AG09309 (cell line): ENCODE results near the gene GJB2.

ENCODE experiments used
- DNase-seq: peaks from one replicate; pipeline ENCODE4 v3.0.0-alpha.2; 2010; ENCODE audit warnings: low read depth
- H3K4me3 ChIP-seq: 2 replicates; pipeline ENCODE4 v1.5.1; 2011; ENCODE audit warnings: mild to moderate bottlenecking, low read depth, low read length, moderate library complexity; ENCODE audit not compliant: control insufficient read depth
- TF ChIP-seq, protein P1 (sequence below): IDR thresholded peaks from 2 replicates; pipeline ENCODE4 v1.5.1; 2011; ENCODE audit warnings: mild to moderate bottlenecking, low read depth, low read length, inconsistent platforms; ENCODE audit not compliant: insufficient read depth, control insufficient read depth; ENCODE audit errors: missing control alignments

Gene GJB2

DNA sequence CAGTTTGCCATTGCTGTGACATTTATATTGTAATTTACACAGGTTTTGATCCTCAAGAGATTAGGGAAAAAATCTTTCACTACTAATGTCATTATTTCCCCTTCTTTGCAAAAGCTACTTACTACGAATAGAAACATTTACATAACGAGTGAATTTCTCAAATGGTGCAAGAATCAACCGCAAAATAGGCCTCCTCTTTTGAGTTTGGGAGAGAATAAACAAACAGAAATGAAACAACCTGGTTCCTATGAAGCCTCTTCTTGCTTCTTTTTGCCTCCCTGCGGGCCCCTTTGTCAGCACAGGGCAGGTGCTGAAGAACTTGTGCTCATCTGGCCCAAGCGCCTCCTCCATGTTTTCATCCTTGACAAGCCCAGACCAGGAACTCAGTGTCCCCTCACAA, 21.8 kb downstream of the GJB2 start:
- DNase-seq = no peak
- no peak overlapping the region for H3K4me3 ChIP-seq
- TF ChIP-seq, protein P1, sequence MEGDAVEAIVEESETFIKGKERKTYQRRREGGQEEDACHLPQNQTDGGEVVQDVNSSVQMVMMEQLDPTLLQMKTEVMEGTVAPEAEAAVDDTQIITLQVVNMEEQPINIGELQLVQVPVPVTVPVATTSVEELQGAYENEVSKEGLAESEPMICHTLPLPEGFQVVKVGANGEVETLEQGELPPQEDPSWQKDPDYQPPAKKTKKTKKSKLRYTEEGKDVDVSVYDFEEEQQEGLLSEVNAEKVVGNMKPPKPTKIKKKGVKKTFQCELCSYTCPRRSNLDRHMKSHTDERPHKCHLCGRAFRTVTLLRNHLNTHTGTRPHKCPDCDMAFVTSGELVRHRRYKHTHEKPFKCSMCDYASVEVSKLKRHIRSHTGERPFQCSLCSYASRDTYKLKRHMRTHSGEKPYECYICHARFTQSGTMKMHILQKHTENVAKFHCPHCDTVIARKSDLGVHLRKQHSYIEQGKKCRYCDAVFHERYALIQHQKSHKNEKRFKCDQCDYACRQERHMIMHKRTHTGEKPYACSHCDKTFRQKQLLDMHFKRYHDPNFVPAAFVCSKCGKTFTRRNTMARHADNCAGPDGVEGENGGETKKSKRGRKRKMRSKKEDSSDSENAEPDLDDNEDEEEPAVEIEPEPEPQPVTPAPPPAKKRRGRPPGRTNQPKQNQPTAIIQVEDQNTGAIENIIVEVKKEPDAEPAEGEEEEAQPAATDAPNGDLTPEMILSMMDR = no peak

DNA sequence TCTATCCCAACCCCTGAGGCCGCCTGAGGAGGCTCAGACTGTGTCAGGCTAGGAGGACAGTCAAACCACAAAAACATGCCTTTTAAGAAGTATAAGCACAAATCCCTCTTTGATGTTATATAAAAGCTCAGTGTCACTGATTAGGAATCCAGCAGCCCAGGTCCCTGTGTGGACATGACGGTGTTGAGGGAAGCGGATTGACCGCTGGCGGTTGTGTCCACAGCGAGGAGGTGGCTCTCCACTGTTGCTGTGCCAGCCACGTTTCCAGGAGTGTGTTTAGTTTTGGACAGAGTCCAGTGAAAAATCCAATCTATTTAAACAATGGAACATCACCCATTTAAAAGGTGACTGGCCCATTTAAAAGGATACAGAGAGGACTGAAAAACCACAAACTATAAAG, 24.3 kb downstream of the GJB2 start:
- no peak overlapping the region for H3K4me3 ChIP-seq
- TF ChIP-seq, protein P1 = no peak
- DNase-seq = no peak

DNA sequence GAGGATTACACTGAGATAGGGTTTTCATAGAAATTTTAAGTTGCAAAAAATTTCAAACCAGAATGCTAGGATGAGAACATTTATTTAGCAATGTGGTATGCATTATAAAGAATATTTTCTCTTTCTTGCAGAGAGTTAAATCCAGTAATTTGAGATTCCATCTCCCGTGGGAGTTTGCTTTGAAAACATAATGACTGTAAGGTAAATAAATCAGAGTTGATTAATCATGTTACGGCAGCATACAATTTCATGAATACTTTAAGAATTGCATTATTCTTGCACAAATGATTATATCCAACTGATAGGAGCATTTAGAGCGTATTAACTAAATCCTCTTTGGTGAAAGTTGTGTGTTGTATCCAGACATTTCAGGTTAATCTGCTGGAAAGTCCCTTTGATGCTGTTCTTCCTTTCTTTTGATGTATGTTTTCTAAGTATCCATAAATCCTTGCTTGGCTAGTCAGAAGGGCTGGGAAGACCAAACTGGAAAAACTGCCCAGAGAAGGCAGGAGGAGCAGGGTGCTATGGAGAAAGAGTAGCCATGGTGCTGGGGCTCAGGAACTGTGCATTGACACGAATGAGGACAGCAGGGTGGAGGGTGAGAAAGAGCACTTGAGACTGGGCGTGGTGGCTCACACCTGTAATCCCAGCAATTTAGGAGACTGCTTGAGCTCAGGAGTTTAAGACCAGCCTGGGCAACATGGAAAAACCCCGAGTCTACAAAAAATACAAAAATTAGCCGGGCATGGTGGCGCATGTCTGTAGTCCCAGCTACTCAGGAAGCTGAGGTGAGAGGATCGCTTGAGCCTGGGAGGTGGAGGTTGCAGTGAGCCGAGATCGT, 27.1 kb downstream of the GJB2 start:
- no peak overlapping the region for H3K4me3 ChIP-seq
- no peak for DNase-seq
- TF ChIP-seq, protein P1 = no peak

DNA sequence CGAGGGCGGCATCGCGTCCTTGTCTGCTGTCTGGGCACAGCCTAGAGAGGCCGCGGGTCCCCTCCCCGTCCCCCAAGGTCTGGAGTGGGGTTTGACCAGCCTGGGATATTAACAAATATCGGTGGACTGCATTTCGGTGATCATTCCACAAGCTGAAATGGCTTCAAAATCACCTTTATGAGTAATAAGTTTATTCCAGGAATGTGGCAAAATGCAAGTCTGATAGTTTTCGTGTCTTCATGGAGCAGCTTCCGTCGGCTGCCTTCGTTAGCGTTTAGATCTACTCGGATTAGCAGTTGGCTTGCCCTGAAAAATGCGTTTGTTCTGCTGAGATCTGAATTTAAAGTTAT, 30.8 kb downstream of the GJB2 start:
- DNase-seq = no peak
- TF ChIP-seq, protein P1 = no peak
- no peak overlapping the region for H3K4me3 ChIP-seq

DNA sequence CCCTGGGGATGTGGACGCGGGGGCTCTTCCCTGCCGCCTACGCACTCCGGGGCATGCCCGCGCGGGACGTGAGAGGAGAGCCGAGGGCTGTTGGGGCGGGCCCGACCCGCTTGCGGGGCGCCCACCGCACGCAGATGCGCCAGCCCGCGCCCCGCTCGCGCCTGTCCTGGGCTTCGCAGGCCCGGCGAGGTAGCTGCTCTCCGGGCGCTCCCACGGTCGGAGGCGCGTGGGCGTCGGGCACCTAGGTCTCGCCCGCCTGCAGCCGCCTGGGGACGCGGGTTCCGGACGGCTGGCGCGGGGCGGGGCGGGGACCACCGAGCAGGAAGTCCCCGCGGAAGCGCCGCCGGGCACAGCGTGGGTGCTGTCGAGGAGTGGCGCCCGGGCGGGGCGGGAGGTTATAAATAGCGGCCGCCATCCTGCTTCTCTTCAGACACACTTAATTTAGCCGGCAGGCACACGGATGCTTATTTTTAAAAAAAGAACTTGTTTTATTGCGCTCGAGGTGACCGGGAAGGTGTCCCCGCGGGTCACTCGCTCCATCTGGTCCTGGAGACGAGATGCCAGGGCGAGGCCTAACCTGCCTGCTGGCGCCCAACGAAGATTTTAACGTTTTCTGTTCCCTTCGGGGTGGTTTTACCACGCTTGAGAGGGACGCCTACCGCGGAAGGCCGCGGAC, 31.3 kb downstream of the GJB2 start:
- H3K4me3 ChIP-seq = peak overlapping the region; percentile 45

More for the DNA sequence above, 31.3 kb downstream of the GJB2 start:
- no peak for DNase-seq
- TF ChIP-seq, protein P1 = no peak
